HepG2 (cell line): ENCODE results near the gene ZNF568.

Experiments
- E2F1 ChIP-seq: sonication (generic); formaldehyde crosslinking; IDR thresholded peaks from 2 replicates; pipeline ENCODE4 v1.5.0; 2020; ENCODE audit warnings: missing genetic modification reagents
- NR2F6 ChIP-seq, 2 experiments: IDR thresholded peaks; 2 replicates each; pipeline ENCODE4 v1.6.1; 2016; ENCODE audit warnings: antibody characterized with exemption in 1 of 2, mild to moderate bottlenecking in 1 of 2
- PBX2 ChIP-seq: IDR thresholded peaks from 2 replicates; pipeline ENCODE4 v1.6.1; 2016; ENCODE audit warnings: control low read depth
- RBAK ChIP-seq: sonication (generic); formaldehyde crosslinking; IDR thresholded peaks from 2 replicates; pipeline ENCODE4 v1.5.1; 2020; ENCODE audit warnings: mild to moderate bottlenecking, missing genetic modification reagents
- ZFP36 ChIP-seq: fragments of 150-350 bp; IDR thresholded peaks from 2 replicates; pipeline ENCODE4 v1.6.1; 2018; ENCODE audit warnings: borderline replicate concordance, low read length, low read depth; ENCODE audit not compliant: partially characterized antibody
- ZNF205 ChIP-seq: IDR thresholded peaks from 2 replicates; pipeline ENCODE4 v1.6.1; 2018; ENCODE audit warnings: missing biosample characterization, missing genetic modification reagents
- ZNF687 ChIP-seq: sonication (generic); formaldehyde crosslinking; IDR thresholded peaks from 2 replicates; pipeline ENCODE4 v1.5.1; 2020; ENCODE audit warnings: mild to moderate bottlenecking, missing genetic modification reagents, moderate library complexity
- ZSCAN20 ChIP-seq: sonication (generic); formaldehyde crosslinking; IDR thresholded peaks from 2 replicates; pipeline ENCODE4 v1.4.0; 2020; ENCODE audit warnings: missing genetic modification reagents, mild to moderate bottlenecking, borderline replicate concordance

GRCh38 chr19:36963280-36963679 lies 47.1 kb downstream of the ZNF568 start:
- TF ChIP-seq ZNF205 (CRISPR knock-in tag) (no peak), PBX2 (CRISPR knock-in tag) (no peak), RBAK (no peak), ZFP36 (no peak), ZSCAN20 (CRISPR knock-in tag) (no peak), ZNF687 (CRISPR knock-in tag) (no peak), NR2F6 (IDR thresholded peaks at IDR 0.05) (no peak), NR2F6 (CRISPR knock-in tag; IDR thresholded peaks at IDR 0.05) (no peak), E2F1 (CRISPR knock-in tag) (no peak)
